Calu3 (cell line): Measurements from ENCODE around the gene RPS25. TPM values are rescaled to one million over a fixed set of nuclear protein-coding genes. Genes with fewer than 3 reads are reported as not detected.

Experiments used
- Bru-seq: library from RNA; stranded (reverse); fragments of 400-500 nt; gene quantifications from one replicate; lab custom pipeline; 2021; lab: Mats Ljungman, UMichigan
- BruChase-seq, 2 experiments: library from RNA; stranded (reverse); fragments of 400-500 nt; gene quantifications; one replicate each; lab custom pipeline; 2021; lab: Mats Ljungman, UMichigan
- BruUV-seq: library from RNA; stranded (reverse); fragments of 400-500 nt; replicated peaks from 2 replicates; lab custom pipeline; 2021; lab: Mats Ljungman, UMichigan
- CTCF ChIA-PET: fragments of 300-600 bp; sonication (Branson Sonifier 250); formaldehyde crosslinking; loops from one replicate; lab custom pipeline; 2022; ENCODE audit warnings: antibody characterized with exemption; lab: Charles Lee
- DNase-seq: peaks from one replicate; pipeline ENCODE4 v3.0.0; 2022
- H3K27ac Mint-ChIP-seq: one replicate; pipeline ENCODE4 v1.8.0; 2022; ENCODE audit warnings: mixed read lengths; ENCODE audit not compliant: unreplicated experiment
- H3K27me3 Mint-ChIP-seq: one replicate; pipeline ENCODE4 v1.8.0; 2022; ENCODE audit warnings: mixed read lengths; ENCODE audit not compliant: unreplicated experiment
- H3K36me3 Mint-ChIP-seq: one replicate; pipeline ENCODE4 v1.8.0; 2022; ENCODE audit warnings: mild to moderate bottlenecking, moderate library complexity, mixed read lengths; ENCODE audit not compliant: insufficient read depth, unreplicated experiment
- H3K4me1 Mint-ChIP-seq: one replicate; pipeline ENCODE4 v1.8.0; 2022; ENCODE audit warnings: mild to moderate bottlenecking, low read depth, mixed read lengths; ENCODE audit not compliant: unreplicated experiment
- H3K4me3 Mint-ChIP-seq: one replicate; pipeline ENCODE4 v1.8.0; 2022; ENCODE audit warnings: mild to moderate bottlenecking, low read depth, moderate library complexity, mixed read lengths; ENCODE audit not compliant: unreplicated experiment
- H3K9me3 Mint-ChIP-seq: one replicate; pipeline ENCODE4 v1.8.0; 2022; ENCODE audit warnings: low read depth, mixed read lengths; ENCODE audit not compliant: unreplicated experiment
- intact Hi-C: fragments of 100-400 bp; cut with micrococcal nuclease; formaldehyde crosslinking; loops from one replicate; pipeline ENCODE4 v1.10.0; 2022; ENCODE audit not compliant: unreplicated experiment
- long read RNA-seq: library from polyadenylated mRNA; stranded (forward); transcript quantifications from one replicate; pipeline ENCODE4 v2.0.0, GENCODE V29; 2022
- total RNA-seq: library from RNA; stranded (reverse); gene quantifications from 2 replicates; pipeline ENCODE4 v1.2.3, GENCODE V29; 2022
- TF ChIP-seq, protein P1 (sequence below): fragments of 200-600 bp; IDR thresholded peaks from one replicate; pipeline ENCODE4 v1.8.0; 2022; ENCODE audit warnings: antibody characterized with exemption; ENCODE audit not compliant: unreplicated experiment

RPS25 gene
- total RNA-seq (471 and 510 TPM in 2 replicates), Bru-seq, nascent RNA (percentile 98 among the genes with signal in this experiment), BruChase-seq, experiment 1, labeled RNA remaining after a 6-hour chase (percentile 99 among the genes with signal in this experiment), BruChase-seq, experiment 2, labeled RNA remaining after a 2-hour chase (percentile 98 among the genes with signal in this experiment)
- long read RNA-seq, transcript RPS25-204 (3 exons, 1,462 nt) = minor isoform, 45 of 745 reads
- long read RNA-seq, transcript RPS25-202 (5 exons, 835 nt) = major isoform, 671 of 745 reads
- long read RNA-seq, partial matches to known transcripts = 6 of 745 reads
- long read RNA-seq, other reads (novel, unspliced or antisense) = 20 of 745 reads

DNA sequence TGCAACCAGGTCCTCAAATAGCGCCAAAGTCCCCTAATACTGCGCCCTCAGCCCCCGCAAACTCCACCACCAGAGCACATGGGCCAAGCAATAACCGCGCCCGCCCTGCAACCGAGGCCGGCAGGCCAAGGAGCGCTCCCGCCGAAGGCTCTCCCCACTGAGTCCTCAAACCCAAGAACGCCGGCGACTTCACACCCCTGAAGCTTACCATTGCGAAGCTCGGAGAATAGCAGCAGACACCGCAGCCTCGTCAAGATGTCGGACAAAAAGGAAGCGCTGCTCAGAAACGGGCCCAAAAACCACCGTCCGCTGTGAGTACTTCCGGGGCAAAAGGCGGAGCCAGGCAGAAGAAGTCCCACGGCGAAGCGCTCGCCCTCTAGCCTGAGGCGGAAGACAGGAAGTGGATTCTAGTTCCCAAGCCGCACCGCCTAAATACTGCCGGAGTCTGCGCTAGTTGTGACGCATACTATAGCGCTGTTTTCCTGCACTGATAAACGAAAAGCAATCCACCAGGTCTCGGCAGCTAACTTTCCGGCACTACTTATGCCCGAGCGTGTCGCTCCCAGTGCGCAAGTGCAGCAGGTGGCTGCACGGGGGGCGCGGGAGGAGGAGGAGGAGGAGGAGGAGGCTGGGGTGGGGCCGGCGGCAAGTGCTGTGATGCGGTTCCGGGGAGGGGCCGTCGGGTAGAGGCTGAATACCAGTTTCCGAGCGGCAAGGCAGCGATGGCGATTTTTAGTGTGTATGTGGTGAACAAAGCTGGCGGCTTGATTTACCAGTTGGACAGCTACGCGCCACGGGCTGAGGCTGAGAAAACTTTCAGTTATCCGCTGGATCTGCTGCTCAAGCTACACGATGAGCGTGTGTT is at the start of gene RPS25, which contains the start of gene TRAPPC4:
RPS25 (minus strand) TSS at position 270 of the 865 bp plus-strand sequence; CDS start at position 211, 59 bp downstream.
TRAPPC4 (plus strand) TSS at position 693 of the 865 bp plus-strand sequence; CDS start at position 723, 30 bp downstream.
- peaks cover 15% of the 10 kb centered on the region for H3K4me1 Mint-ChIP-seq
- H3K4me3 Mint-ChIP-seq = peak within 1 kb of the TSS; percentile 93
- peak; percentile 90 for DNase-seq
- intact Hi-C loops = no loop called here
- CTCF ChIA-PET = interaction anchor here (0.6 kb wide), 2 partner anchors 227 to 1286 kb away, joined by 3 read pairs; no protein-coding TSS in a partner anchor
- H3K27ac Mint-ChIP-seq = peak within 1 kb of the TSS; percentile 93
- H3K9me3 Mint-ChIP-seq = no peaks in the 10 kb centered on the region
- no peaks in the 10 kb centered on the region for H3K27me3 Mint-ChIP-seq
- H3K36me3 Mint-ChIP-seq = peaks cover 77% of the 10 kb centered on the region
- BruUV-seq = no TSS peak
- TF ChIP-seq, protein P1, sequence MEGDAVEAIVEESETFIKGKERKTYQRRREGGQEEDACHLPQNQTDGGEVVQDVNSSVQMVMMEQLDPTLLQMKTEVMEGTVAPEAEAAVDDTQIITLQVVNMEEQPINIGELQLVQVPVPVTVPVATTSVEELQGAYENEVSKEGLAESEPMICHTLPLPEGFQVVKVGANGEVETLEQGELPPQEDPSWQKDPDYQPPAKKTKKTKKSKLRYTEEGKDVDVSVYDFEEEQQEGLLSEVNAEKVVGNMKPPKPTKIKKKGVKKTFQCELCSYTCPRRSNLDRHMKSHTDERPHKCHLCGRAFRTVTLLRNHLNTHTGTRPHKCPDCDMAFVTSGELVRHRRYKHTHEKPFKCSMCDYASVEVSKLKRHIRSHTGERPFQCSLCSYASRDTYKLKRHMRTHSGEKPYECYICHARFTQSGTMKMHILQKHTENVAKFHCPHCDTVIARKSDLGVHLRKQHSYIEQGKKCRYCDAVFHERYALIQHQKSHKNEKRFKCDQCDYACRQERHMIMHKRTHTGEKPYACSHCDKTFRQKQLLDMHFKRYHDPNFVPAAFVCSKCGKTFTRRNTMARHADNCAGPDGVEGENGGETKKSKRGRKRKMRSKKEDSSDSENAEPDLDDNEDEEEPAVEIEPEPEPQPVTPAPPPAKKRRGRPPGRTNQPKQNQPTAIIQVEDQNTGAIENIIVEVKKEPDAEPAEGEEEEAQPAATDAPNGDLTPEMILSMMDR = no peak

DNA sequence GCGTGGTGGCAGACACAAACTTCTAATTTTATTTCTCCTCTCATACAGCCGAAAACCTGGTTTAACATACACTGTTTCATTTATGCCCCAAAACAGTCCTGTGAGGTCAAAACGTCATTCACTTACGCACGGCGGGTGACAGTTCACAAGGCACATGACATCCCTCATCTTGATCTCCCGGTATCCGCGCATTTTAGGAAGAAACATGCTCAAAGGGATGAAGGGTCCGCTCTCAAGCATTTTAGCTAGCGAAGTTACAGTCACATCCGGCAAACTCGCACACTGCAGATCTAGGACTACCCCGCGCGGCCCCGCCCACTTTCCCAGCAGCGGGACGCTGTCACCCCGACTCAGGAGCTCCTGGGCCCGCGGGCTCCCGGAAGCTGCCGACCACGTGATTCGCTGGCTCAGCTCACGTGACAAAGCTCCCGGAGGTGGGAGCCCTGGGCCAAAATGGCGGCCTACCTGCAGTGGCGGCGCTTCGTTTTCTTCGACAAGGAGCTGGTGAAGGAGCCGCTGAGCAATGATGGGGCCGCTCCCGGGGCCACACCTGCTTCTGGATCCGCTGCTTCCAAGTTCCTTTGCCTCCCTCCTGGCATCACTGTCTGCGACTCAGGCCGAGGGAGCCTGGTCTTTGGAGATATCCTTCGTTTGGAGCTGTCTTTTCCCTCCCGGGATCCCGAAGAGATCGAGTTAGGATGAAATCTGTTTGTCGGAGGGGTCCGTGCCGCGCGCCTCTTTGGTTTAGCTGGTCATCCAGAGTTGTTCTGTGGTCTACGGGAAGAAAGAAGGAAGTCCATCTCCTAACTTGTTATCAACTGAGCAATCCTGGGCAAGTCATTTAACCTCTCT is 49.5 kb upstream of the RPS25 start, which contains the start of gene VPS11:
VPS11 (plus strand) TSS at position 448 of the 852 bp plus-strand sequence; CDS start at position 454, 6 bp downstream.
- Mint-ChIP-seq H3K27ac (peak within 1 kb of the TSS; percentile 70), H3K4me3 (peak within 1 kb of the TSS; percentile 81), H3K27me3 (no peaks in the 10 kb centered on the region), H3K4me1 (no peaks in the 10 kb centered on the region), H3K36me3 (peaks cover 23% of the 10 kb centered on the region), H3K9me3 (no peaks in the 10 kb centered on the region)
- no TSS peak for BruUV-seq
- TF ChIP-seq, protein P1 = no peak
- intact Hi-C loops = no loop called here
- peak; percentile 94 for DNase-seq
- CTCF ChIA-PET = interaction anchor here (0.6 to 1.0 kb wide), 7 partner anchors 28 to 272 kb away, joined by 3 to 5 read pairs (median 4); partner anchors contain the start of genes CBL, DPAGT1 and NHERF4

DNA sequence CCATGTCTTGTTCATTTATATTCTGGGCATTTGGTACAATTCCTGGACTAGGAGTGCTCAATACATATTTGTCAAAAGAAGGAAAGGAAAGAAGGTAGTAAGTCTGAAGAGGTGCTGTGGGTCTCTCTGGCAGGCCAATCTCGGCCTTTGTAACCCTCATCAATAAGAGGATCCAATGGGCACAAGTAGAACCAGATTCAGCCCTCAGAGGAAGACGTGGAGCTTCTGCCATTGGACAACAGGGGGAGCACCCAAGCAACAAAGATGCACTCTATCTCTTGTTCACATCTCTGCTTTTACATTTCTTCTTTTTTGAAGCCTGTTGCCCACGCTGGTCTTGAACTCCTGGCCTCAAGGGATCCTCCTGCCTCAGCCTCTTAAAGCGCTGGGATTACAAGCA is 47.2 kb upstream of the RPS25 start:
- Mint-ChIP-seq H3K27me3 (no peaks in the 10 kb centered on the region), H3K36me3 (peaks cover 23% of the 10 kb centered on the region), H3K4me3 (no peak overlapping the region), H3K9me3 (no peaks in the 10 kb centered on the region), H3K4me1 (no peaks in the 10 kb centered on the region), H3K27ac (no peak overlapping the region)
- DNase-seq = no peak
- no TSS peak for BruUV-seq
- TF ChIP-seq, protein P1 = no peak
- CTCF ChIA-PET = no interaction called here
- intact Hi-C loops = no loop called here
